Natural killer cell (primary cell): ENCODE results near the gene PRMT3. TPM values are rescaled to one million over a fixed set of nuclear protein-coding genes. Genes with fewer than 3 reads are reported as not detected.
"Not testable (repeated sequence)": the region's sequence is repeated elsewhere in the genome, so short reads cannot be mapped to it uniquely, and the experiment has no call there.

ENCODE experiments used
- ATAC-seq, 3 donors: fragments of 150-1000 bp in 2 of 3; fragments of 200-7000 bp in 1 of 3; cut with Tn5 transposase; 1 replicate in 1 of 3; 2 replicates in 2 of 3; pipeline ENCODE4 v1.10.0; 2021; ENCODE audit warnings: mild to moderate bottlenecking in 2 of 3, moderate library complexity in 2 of 3
- DNase-seq, 2 donors: peaks; one replicate each; pipeline versions ENCODE4 v3.0.0 to v3.0.0-alpha.2; 2013 to 2021; ENCODE audit warnings: mixed read lengths in 1 of 2
- H3K27ac ChIP-seq: one replicate; pipeline ENCODE4 v1.5.1; 2013; ENCODE audit warnings: mild to moderate bottlenecking, low read length
- H3K27me3 ChIP-seq: one replicate; pipeline ENCODE4 v1.6.1; 2013; ENCODE audit warnings: low read length; ENCODE audit not compliant: control insufficient read depth, insufficient read depth
- H3K36me3 ChIP-seq: one replicate; pipeline ENCODE4 v1.6.1; 2013; ENCODE audit warnings: low read length; ENCODE audit not compliant: control insufficient read depth, insufficient read depth
- H3K4me1 ChIP-seq: one replicate; pipeline ENCODE4 v1.6.1; 2013; ENCODE audit warnings: low read length; ENCODE audit not compliant: control insufficient read depth, insufficient read depth
- H3K4me3 ChIP-seq: one replicate; pipeline ENCODE4 v1.5.1; 2013; ENCODE audit warnings: low read length
- H3K9me3 ChIP-seq: one replicate; pipeline ENCODE4 v1.6.1; 2013; ENCODE audit warnings: low read length; ENCODE audit not compliant: control insufficient read depth, insufficient read depth
- H3K27ac Mint-ChIP-seq, 2 donors: one replicate each; pipeline ENCODE4 v1.8.0; 2022; ENCODE audit warnings: mild to moderate bottlenecking in 2 of 2, mixed read lengths in 2 of 2, moderate library complexity in 1 of 2
- H3K27me3 Mint-ChIP-seq, 2 donors: one replicate each; pipeline ENCODE4 v1.8.0; 2022; ENCODE audit warnings: low read depth in 2 of 2, mixed read lengths in 2 of 2
- H3K36me3 Mint-ChIP-seq: one replicate; pipeline ENCODE4 v1.8.0; 2022; ENCODE audit warnings: mixed read lengths
- H3K4me1 Mint-ChIP-seq, 2 donors: one replicate each; pipeline ENCODE4 v1.8.0; 2022; ENCODE audit warnings: mixed read lengths in 2 of 2
- H3K4me3 Mint-ChIP-seq: one replicate; pipeline ENCODE4 v1.8.0; 2022; ENCODE audit warnings: mild to moderate bottlenecking, moderate library complexity, mixed read lengths
- H3K9me3 Mint-ChIP-seq, 2 donors: one replicate each; pipeline ENCODE4 v1.8.0; 2022; ENCODE audit warnings: mixed read lengths in 2 of 2
- CTCF ChIP-seq: fragments of 200-600 bp; IDR thresholded peaks from one replicate; pipeline ENCODE4 v1.8.0; 2022; ENCODE audit warnings: antibody characterized with exemption
- WGBS: methylation state at CpG from one replicate; pipeline ENCODE4 v1.1.7; 2013; ENCODE audit warnings: missing lambda C conversion rate; ENCODE audit not compliant: insufficient coverage; 5-methylcytosine and 5-hydroxymethylcytosine counted together
- intact Hi-C: fragments of 100-400 bp; cut with micrococcal nuclease; formaldehyde crosslinking; loops from one replicate; pipeline ENCODE4 v1.14.2; 2022
- total RNA-seq, 4 donors: library from RNA; stranded (reverse); fragments of 120-200 nt in 1 of 4; gene quantifications; one replicate each; pipeline versions ENCODE4 v1.2.3 to v1.2.4, GENCODE V29; 2013 to 2022

PRMT3 gene
- total RNA-seq, 3 donors from 2014 or later (not counting 1 experiment from before 2014, with no cell fraction given): 10.4 to 12.4 (median 12.1) TPM

DNA sequence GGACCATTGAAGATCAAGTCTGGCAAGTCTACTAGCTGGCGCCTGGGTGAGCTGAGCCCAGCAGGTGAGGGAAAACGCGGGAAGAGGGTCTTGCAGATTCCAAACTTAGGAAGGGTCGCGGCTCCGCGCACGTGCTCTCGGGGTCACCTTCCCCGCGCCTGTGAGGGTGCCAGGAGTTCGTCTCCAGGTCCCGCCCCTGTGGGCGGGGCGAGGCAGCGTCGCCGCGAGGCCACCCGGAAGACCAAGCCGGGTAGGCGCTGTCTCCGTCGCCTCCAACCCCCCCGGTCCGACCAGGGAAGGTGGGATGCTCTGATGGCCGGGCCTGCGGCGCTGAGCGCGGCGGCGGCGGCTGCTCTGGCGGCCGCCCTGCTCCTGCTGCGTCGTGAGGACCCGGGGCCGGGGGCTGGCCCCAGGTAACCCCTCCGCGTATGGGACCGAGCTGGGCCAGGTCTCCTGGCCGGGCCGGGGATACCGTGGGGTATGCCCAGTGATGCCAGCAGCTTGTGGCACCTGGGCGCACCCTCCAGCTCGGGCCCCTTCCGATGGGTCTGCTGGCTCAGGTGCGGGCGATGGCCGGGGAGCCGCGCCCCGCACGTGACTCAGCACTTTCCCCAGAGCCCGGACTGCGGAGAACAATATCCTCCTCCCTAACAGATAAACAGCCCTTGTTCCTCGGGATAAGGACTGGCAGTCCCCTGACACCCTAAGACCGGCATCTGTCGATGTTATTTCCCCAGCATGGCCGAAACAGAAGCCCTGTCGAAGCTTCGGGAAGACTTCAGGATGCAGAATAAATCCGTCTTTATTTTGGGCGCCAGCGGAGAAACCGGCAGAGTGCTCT, 23.8 kb upstream of the PRMT3 start, which contains the start of gene HTATIP2:
Gene HTATIP2 (plus strand): TSS at position 215 of the 841 bp plus-strand sequence. CDS start 524 bp downstream, at position 739.
- peak within 1 kb of the TSS; percentile 84 for H3K4me3 Mint-ChIP-seq
- Histone ChIP-seq H3K4me3 (peak within 1 kb of the TSS; percentile 65), H3K4me1 (peaks cover 28% of the 10 kb centered on the region), H3K27me3 (no peaks in the 10 kb centered on the region), H3K9me3 (no peaks in the 10 kb centered on the region), H3K27ac (peak within 1 kb of the TSS; percentile 62), H3K36me3 (no peaks in the 10 kb centered on the region)
- 2% methylated on average over 68 of the region's 68 CpGs for WGBS
- H3K9me3 Mint-ChIP-seq: no peaks in the 10 kb centered on the region
- no peaks in the 10 kb centered on the region for H3K27me3 Mint-ChIP-seq
- TF ChIP-seq CTCF: no peak
- ATAC-seq (peak; percentile 95 to 97 (median 95)), DNase-seq (peak; percentile 70 to 87)
- H3K27ac Mint-ChIP-seq: peak within 1 kb of the TSS; percentile 67 to 82
- intact Hi-C loops: loop anchor here (1.0 kb wide), 1 partner anchor 24 kb away; the partner anchor contains the start of gene PRMT3
- peaks cover 35 to 48% of the 10 kb centered on the region in 2 donors for H3K4me1 Mint-ChIP-seq
- no peaks in the 10 kb centered on the region for H3K36me3 Mint-ChIP-seq

GRCh38 chr11:20364341-20364792, 23.1 kb upstream of the PRMT3 start:
- peaks cover 28% of the 10 kb centered on the region for H3K4me1 ChIP-seq
- H3K27me3 Mint-ChIP-seq: no peaks in the 10 kb centered on the region
- WGBS: 29% methylated on average over 6 of the region's 6 CpGs
- no peak overlapping the region for H3K27ac ChIP-seq
- H3K4me3 ChIP-seq: peak overlapping the region; percentile 65
- peak in 1 of 2 donors; percentile 15 for DNase-seq
- H3K36me3 ChIP-seq: no peaks in the 10 kb centered on the region
- H3K9me3 ChIP-seq: no peaks in the 10 kb centered on the region
- H3K36me3 Mint-ChIP-seq: no peaks in the 10 kb centered on the region
- H3K27me3 ChIP-seq: no peaks in the 10 kb centered on the region
- peak overlapping the region; percentile 84 for H3K4me3 Mint-ChIP-seq
- no peak for TF ChIP-seq CTCF
- intact Hi-C loops: no loop called here
- H3K27ac Mint-ChIP-seq: peak overlapping the region; percentile 67 to 82
- no peak for ATAC-seq
- H3K9me3 Mint-ChIP-seq: no peaks in the 10 kb centered on the region
- peaks cover 35 to 48% of the 10 kb centered on the region in 2 donors for H3K4me1 Mint-ChIP-seq

DNA sequence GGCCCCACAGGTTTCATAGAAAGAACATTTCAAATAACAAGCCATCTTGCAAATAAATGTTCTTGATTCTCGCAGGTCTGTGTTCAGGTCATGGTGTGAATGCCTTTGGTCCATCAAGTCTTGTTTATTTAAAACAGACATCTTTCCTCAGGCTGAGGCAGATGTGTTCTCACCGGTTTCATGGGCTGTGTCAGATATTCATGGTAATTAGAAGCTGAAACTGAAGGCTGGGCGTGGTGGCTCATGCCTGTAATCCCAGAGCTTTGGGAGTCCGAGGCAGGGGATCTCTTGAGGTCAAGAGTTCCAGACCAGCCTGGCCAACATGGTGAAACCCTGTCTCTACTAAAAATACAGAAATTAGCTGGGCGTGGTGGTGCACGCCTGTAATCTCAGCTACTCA, 22.1 kb upstream of the PRMT3 start:
- intact Hi-C loops, H3K36me3 ChIP-seq, ATAC-seq, H3K27me3 ChIP-seq, H3K4me3 ChIP-seq, H3K9me3 ChIP-seq, H3K27me3 Mint-ChIP-seq, H3K9me3 Mint-ChIP-seq, H3K27ac ChIP-seq, H3K36me3 Mint-ChIP-seq, DNase-seq: not testable (repeated sequence)
- H3K4me1 Mint-ChIP-seq: peaks cover 32 to 43% of the 10 kb centered on the region in 2 donors
- peaks cover 26% of the 10 kb centered on the region for H3K4me1 ChIP-seq
- peak overlapping the region in 1 of 2 donors; percentile 42 for H3K27ac Mint-ChIP-seq
- 89% methylated on average over 6 of the region's 6 CpGs for WGBS
- H3K4me3 Mint-ChIP-seq: peak overlapping the region; percentile 65

DNA sequence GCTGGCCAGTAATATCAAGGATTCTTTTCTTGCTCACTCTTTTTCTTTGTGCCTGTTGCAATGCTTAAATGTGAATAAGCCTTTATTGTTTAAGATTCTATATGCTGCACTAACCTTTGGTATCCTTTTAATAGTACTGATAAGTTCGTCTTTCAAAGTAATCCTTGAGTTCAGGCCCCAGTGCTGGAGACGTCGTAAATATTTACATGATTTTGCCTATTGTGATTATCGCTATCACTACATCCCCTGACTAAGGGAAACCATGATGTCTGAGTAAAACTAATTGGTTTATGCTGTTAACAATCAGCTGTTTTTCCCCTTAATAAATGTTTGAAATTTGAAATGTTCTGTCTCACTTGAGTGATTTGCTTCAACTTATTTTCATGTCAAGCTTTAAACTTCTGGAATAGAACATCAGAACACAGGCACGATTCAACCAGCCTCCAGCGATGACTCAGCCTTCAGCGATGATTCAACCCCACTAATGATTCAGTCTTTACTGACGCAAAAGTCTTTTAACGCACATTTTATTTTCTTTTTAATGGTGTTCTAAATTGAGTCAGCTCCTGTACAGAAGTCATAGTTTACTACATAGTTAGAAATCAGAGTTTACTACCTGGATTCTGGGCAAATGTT, 20.1 kb upstream of the PRMT3 start:
- Histone ChIP-seq H3K27ac (no peak overlapping the region), H3K4me1 (peaks cover 21% of the 10 kb centered on the region), H3K27me3 (no peaks in the 10 kb centered on the region), H3K9me3 (no peaks in the 10 kb centered on the region), H3K4me3 (no peak overlapping the region), H3K36me3 (peaks cover 5% of the 10 kb centered on the region)
- peak overlapping the region in 1 of 2 donors; percentile 8 for H3K27ac Mint-ChIP-seq
- H3K4me1 Mint-ChIP-seq: peaks cover 26 to 37% of the 10 kb centered on the region in 2 donors
- no peaks in the 10 kb centered on the region for H3K9me3 Mint-ChIP-seq
- H3K4me3 Mint-ChIP-seq: no peak overlapping the region
- intact Hi-C loops: no loop called here
- no peak for TF ChIP-seq CTCF
- H3K36me3 Mint-ChIP-seq: no peaks in the 10 kb centered on the region
- DNase-seq (peak in 1 of 2 donors; percentile 14), ATAC-seq (no peak)
- WGBS: 75% methylated on average over 7 of the region's 9 CpGs
- no peaks in the 10 kb centered on the region for H3K27me3 Mint-ChIP-seq
